GM19452 (cell line): Measurements from ENCODE around the gene IL15.
A peak's percentile ranks its signal among the peaks of the same experiment; 100 is the strongest.
"Not testable (repeated sequence)": the region's sequence is repeated elsewhere in the genome, so short reads cannot be mapped to it uniquely, and the experiment has no call there.

ENCODE experiments used
- ATAC-seq: cut with Tn5 transposase; IDR thresholded peaks from one replicate; pipeline ENCODE4 v1.9.1; 2021; ENCODE audit not compliant: unreplicated experiment

Gene IL15, protein sequence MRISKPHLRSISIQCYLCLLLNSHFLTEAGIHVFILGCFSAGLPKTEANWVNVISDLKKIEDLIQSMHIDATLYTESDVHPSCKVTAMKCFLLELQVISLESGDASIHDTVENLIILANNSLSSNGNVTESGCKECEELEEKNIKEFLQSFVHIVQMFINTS

GRCh38 chr4:141636082-141636770 lies at the start of gene IL15:
Gene IL15, plus strand, starts transcription at chr4:141636583. Its CDS starts 82,882 bp downstream, at chr4:141719465.
- ATAC-seq, result peak; percentile 60

DNA sequence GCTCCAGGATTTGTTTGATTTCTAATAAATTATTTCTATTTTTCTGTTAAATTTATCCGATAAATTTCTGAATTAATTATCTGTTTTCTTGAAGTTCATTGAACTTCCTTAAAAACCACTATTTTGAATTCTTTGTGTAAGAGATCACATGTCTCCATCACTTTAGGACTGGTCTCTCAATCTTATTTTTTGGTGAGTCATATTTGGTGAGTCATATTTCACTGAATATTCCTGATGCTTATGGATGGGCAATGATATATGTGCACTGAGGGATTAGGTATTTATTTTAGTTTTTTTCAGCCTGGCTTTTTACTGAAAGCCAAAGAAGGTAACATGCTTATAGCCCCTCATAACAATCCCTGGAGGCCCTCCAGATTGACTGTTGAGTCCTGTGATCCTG lies 48.5 kb upstream of the IL15 start:
- no peak for ATAC-seq

- ATAC-seq, result no peak
These were observed 40.9 kb upstream of the IL15 start for GRCh38 chr4:141595531-141595930.

DNA sequence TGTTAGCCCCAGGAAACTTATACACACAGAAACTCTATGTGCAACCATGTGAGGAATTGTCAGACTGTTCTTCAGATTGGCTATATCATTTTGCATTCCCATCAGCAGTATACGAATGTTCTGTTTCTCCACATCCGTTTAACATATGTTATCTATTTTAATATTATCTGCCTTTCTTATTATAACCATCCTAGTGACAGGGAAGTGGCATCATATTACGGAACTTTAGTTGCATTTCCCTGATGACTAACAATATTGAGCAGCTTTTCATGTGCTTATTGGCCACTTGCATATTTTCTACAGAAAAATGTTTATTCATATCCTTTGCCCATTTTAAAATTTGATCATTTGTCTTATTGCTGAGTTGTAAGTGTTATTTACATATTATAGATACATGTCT lies 36.5 kb upstream of the IL15 start:
- ATAC-seq, result no peak

DNA sequence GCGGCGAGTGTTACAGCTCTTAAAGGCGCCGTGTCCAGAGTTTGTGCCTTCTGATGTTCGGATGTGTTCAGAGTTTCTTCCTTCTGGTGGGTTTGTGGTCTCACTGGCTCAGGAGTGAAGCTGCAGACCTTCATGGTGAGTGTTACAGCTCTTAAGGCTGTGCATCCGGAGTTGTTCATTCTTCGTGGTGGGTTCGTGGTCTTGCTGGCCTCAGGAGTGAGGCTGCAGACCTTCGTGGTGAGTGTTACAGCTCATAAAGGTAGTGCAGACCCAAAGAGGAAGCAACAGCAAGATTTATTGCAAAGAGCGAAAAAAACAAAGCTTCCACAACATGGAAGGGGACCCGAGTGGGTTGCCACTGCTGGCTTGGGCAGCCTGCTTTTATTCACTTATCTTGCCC lies 31.7 kb upstream of the IL15 start:
- ATAC-seq, result not testable (repeated sequence)

DNA sequence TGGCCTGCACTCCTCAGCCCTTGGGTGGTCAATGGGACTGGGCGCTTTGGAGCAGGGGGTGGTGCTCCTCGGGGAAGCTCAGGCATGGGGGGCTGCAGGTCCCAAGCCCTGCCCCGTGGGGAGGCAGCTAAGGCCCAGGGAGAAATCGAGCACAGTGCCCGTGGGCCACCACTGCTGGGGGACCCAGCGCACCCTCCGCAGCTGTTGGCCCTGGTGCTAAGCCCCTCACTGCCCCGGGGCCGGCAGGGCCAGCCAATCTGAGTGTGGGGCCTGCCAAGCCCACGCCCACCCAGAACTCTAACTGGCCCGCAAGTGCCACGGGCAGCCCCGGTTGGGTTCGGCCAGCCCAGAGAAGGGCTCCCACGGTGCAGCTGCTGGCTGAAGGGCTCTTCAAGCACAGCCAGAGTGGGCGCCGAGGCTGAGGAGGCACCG lies 30.9 kb upstream of the IL15 start:
- ATAC-seq, result no peak

GRCh38 chr4:141609243-141609642 lies 27.1 kb upstream of the IL15 start:
- ATAC-seq, result no peak

- ATAC-seq, result no peak
These were observed 26.0 kb upstream of the IL15 start for GRCh38 chr4:141610365-141610764.

- no peak for ATAC-seq
These were observed 21.4 kb upstream of the IL15 start for GRCh38 chr4:141614878-141615586.

- ATAC-seq, result not testable (repeated sequence)
These were observed 20.8 kb upstream of the IL15 start for GRCh38 chr4:141615587-141615918.

DNA sequence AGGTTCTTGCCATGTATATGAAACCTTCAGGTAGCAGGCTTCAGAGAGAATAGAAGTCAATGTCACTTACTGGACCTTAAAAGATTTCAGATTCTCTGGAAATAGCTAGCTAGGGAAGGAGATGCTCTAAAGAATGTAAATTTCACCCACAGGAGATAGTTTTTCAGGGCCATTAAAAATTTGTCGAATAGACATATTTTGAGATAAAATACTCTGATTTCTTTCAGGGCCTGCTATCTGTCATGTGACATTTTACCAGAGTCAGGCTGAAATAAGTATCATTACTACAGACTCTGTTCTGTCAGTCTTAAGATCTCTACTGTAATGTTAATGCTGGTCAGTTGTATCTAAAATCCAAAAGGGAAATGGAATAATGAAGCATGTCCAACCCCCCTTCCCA lies 15.7 kb upstream of the IL15 start:
- ATAC-seq, result no peak

GRCh38 chr4:141625023-141625422 lies 11.4 kb upstream of the IL15 start:
- ATAC-seq, result no peak

- no peak for ATAC-seq
These were observed 5.5 kb upstream of the IL15 start for GRCh38 chr4:141630854-141631253.

- peak; percentile 42 for ATAC-seq
These were observed 674 bp upstream of the IL15 start for GRCh38 chr4:141635736-141636081.

- peak; percentile 43 for ATAC-seq
These were observed 533 bp downstream of the IL15 start for GRCh38 chr4:141636771-141637460.

- no peak for ATAC-seq
These were observed 1.2 kb downstream of the IL15 start for GRCh38 chr4:141637565-141637964.

DNA sequence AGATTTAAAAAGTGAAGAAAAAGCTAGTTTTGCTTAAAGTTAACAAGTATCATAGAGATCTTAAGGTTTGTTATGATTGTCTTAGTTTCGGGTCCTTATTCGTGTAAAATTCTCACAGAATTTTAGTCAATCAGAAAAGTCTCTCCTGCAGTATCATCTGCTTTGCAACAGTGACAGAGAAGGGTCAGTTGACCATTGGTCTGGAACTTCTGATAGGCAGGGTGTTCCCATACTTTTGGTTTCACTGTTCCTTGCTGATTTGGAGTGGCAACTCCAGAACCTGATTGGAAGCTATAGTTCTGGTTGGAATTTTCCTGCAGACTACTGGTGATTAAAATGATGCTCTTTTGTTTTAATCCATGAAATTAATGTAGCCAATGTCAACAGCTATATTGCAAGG lies 1.8 kb downstream of the IL15 start:
- no peak for ATAC-seq

GRCh38 chr4:141640696-141641095 lies 4.3 kb downstream of the IL15 start:
- ATAC-seq, result no peak

GRCh38 chr4:141642063-141642462 lies 5.7 kb downstream of the IL15 start:
- ATAC-seq, result no peak

GRCh38 chr4:141642711-141643110 lies 6.3 kb downstream of the IL15 start:
- no peak for ATAC-seq

DNA sequence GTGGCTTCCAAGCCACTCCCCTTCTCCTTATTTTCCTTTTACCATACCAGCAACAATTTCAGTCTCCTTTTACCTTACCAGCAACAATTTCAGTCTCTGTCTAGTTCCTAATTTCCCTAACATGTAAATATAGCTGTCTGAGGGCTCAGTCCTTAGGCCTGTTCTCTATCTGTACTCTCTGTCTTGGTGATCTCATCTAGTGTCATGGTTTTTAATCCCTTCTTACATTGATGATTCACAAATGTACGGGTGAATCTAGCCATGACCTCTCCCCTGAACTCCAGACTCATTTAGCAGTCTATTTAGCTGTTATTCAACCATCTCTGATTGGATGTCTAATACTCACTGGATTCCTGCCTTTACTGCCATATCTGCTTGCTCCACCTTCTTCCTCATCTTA lies 7.2 kb downstream of the IL15 start:
- peak; percentile 62 for ATAC-seq
